ENCODE results near the gene GMPS. TPM values are rescaled to one million over a fixed set of nuclear protein-coding genes. Genes with fewer than 3 reads are reported as not detected.
"Not testable (repeated sequence)": the region's sequence is repeated elsewhere in the genome, so short reads cannot be mapped to it uniquely, and the experiment has no call there.

The GMPS gene
- total RNA-seq, 2 donors from 2014 or later: 18.5 to 20.2 TPM

- DNase-seq: no peak
- ATAC-seq: peak; percentile 65
- 0 to 2% methylated on average over 2 of the region's 2 CpGs for WGBS, 2 donors
- no peaks in the 10 kb centered on the region for H3K36me3 ChIP-seq (replicated peaks in 1 of 2; ENCODE audit: insufficient read depth in 1 of 2, low read depth in 2 of 2)
- H3K27ac ChIP-seq: peak overlapping the region in 3 of 4 donors; percentile 15 to 44 (median 34)
- H3K27me3 ChIP-seq: no peaks in the 10 kb centered on the region
- H3K9me3 ChIP-seq: no peaks in the 10 kb centered on the region
- TF ChIP-seq CTCF (IDR thresholded peaks at IDR 0.05): peak in 6 of 7 experiments; percentile 14 to 60 (median 47)
- no peak for TF ChIP-seq POLR2A (IDR thresholded peaks at IDR 0.05)
- no peak overlapping the region for H3K4me3 ChIP-seq
- intact Hi-C loops (cut with DNase I): no loop called here
- peaks cover 13% of the 10 kb centered on the region for H3K4me1 ChIP-seq
These were observed 10.6 kb upstream of the GMPS start for GRCh38 chr3:155859859-155860258.

GRCh38 chr3:155860424-155860823 lies 10.0 kb upstream of the GMPS start:
- not testable (repeated sequence) for ATAC-seq

GRCh38 chr3:155861476-155862183 lies 8.8 kb upstream of the GMPS start:
- intact Hi-C loops (cut with DNase I): no loop called here
- no peak overlapping the region for H3K27ac ChIP-seq

More at GRCh38 chr3:155860424-155860823, 10.0 kb upstream of the GMPS start:
- WGBS, 2 donors: 53 to 69% methylated on average over 5 of the region's 5 CpGs
- intact Hi-C loops (cut with DNase I); H3K27me3 ChIP-seq; H3K27ac ChIP-seq; H3K4me1 ChIP-seq; H3K4me3 ChIP-seq; DNase-seq; H3K36me3 ChIP-seq (replicated peaks in 1 of 2; ENCODE audit: insufficient read depth in 1 of 2, low read depth in 2 of 2); H3K9me3 ChIP-seq: not testable (repeated sequence)

GRCh38 chr3:155862290-155862982 lies 8.0 kb upstream of the GMPS start:
- WGBS, 2 donors: 89 to 93% methylated on average over 10 to 12 of the region's 12 CpGs
- H3K4me1 ChIP-seq; intact Hi-C loops (cut with DNase I); ATAC-seq; H3K36me3 ChIP-seq (replicated peaks in 1 of 2; ENCODE audit: insufficient read depth in 1 of 2, low read depth in 2 of 2); H3K27ac ChIP-seq; H3K9me3 ChIP-seq; H3K27me3 ChIP-seq; H3K4me3 ChIP-seq: not testable (repeated sequence)
- peak in 1 of 4 donors; percentile 30 for DNase-seq

More at GRCh38 chr3:155861476-155862183, 8.8 kb upstream of the GMPS start:
- WGBS, 2 donors: 74 to 85% methylated on average over 2 of the region's 2 CpGs
- Histone ChIP-seq H3K36me3 (replicated peaks in 1 of 2; ENCODE audit: insufficient read depth in 1 of 2, low read depth in 2 of 2) (no peaks in the 10 kb centered on the region), H3K4me1 (peaks cover 5% of the 10 kb centered on the region), H3K4me3 (no peak overlapping the region), H3K9me3 (no peaks in the 10 kb centered on the region), H3K27me3 (no peaks in the 10 kb centered on the region)
- ATAC-seq (no peak), DNase-seq (no peak)
- no peak for TF ChIP-seq POLR2A (IDR thresholded peaks at IDR 0.05)
- TF ChIP-seq CTCF (IDR thresholded peaks at IDR 0.05): no peak

GRCh38 chr3:155863072-155863784 lies 7.2 kb upstream of the GMPS start:
- Histone ChIP-seq H3K4me3 (no peak overlapping the region), H3K4me1 (peaks cover 5% of the 10 kb centered on the region), H3K27me3 (no peaks in the 10 kb centered on the region), H3K36me3 (replicated peaks in 1 of 2; ENCODE audit: insufficient read depth in 1 of 2, low read depth in 2 of 2) (no peaks in the 10 kb centered on the region), H3K27ac (no peak overlapping the region), H3K9me3 (no peaks in the 10 kb centered on the region)
- no peak for ATAC-seq
- WGBS, 2 donors: 68 to 82% methylated on average over 12 of the region's 12 CpGs
- intact Hi-C loops (cut with DNase I): no loop called here
- no peak for DNase-seq
- TF ChIP-seq POLR2A (IDR thresholded peaks at IDR 0.05) (no peak), CTCF (IDR thresholded peaks at IDR 0.05) (no peak)
